Measurements from ENCODE around the gene CRIP2.

GRCh38 chr14:105447651-105448640, 26.7 kb upstream of the CRIP2 start:
- TF ChIP-seq YY1 (IDR thresholded peaks at IDR 0.05; ENCODE audit: insufficient read depth, insufficient read length), result no peak
- TF ChIP-seq ZNF274 (IDR thresholded peaks at IDR 0.05; ENCODE audit: low read depth, low read length), result no peak
- TF ChIP-seq SUZ12 (IDR thresholded peaks at IDR 0.05; ENCODE audit: extremely low read depth, insufficient read depth, insufficient read length), result no peak

All from NT2/D1 (cell line).